ENCODE measurements around the gene SHD. TPM values are rescaled to one million over a fixed set of nuclear protein-coding genes. Genes with fewer than 3 reads are reported as not detected.

Gene SHD
- total and polyA plus RNA-seq, 2 experiments from 2014 or later, result 93.2 to 144 TPM

DNA sequence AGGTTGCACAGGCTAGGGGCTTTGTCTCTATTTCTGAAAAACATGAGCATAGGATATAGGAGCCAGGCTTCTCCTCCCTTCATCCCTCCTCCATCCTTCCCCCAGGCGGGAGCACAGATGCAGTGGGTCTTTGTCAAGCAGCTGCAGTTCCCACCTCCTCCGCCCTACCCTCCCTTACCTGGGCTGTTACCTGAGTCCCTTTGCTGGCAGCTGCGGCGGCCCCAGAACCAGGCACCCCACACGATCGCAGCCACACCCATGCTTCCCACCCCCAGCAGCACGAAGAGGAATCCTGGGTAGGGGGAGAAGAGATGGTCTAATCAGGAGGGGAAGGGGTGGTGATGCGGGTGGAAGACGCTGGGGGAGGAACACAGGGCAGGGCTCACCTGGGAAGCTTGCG lies 15.3 kb downstream of the SHD start:
- H3K4me1 ChIP-seq (ENCODE audit: low read depth), result peaks cover 6% of the 10 kb centered on the region
- H3K9me3 ChIP-seq (ENCODE audit: low read depth), result no peaks in the 10 kb centered on the region
- no peak overlapping the region for H3K4me3 ChIP-seq
- H3K36me3 ChIP-seq, result no peaks in the 10 kb centered on the region
- TF ChIP-seq CTCF (IDR thresholded peaks at IDR 0.05; ENCODE audit: low read depth, low read length), result no peak
- DNase-seq (ENCODE audit: low read depth in 1 of 2, low spot score in 1 of 2), result no peak
- no peaks in the 10 kb centered on the region for H3K27me3 ChIP-seq
- H3K27ac ChIP-seq, result no peak overlapping the region

DNA sequence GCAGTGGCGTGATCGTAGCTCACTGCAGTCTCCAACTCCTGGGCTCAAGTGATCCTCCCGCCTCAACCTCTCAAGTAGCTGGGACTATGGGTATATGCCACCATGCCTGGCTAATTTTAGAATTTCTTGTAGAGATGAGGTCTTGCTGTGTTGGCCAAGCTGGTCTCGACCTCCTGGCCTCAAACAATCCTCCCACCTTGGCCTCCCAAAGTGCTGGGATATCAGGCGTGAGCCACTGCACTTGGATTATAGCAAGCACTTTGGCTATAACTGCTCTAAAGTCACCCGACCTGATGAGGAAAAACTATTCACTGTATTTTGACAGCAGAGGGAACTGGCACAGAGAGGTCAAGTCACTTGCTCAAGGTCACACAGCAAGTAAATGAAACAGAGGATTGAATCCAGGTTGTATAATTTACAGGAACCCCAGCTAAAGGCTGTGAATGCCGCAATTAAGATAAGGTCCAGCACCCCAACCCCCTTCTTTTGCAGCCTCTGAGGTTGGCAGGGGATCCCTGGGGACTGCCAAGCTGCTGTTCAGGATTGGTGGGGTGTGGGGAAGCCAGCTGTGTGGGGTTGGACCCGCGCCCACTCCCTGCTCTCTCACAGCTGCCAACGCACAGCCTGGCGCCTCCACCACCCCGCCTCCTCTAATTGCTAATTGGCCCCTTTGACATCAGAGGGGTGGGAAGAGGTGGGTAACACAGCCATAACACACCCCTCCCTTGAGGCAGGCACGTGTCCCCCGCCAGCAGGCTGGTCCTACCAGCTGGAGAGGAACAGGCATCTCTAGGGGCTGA lies 17.1 kb downstream of the SHD start:
- no peaks in the 10 kb centered on the region for H3K27me3 ChIP-seq
- H3K4me1 ChIP-seq (ENCODE audit: low read depth), result peaks cover 6% of the 10 kb centered on the region
- H3K9me3 ChIP-seq (ENCODE audit: low read depth), result no peaks in the 10 kb centered on the region
- peak in 1 of 2 donors; percentile 45 for DNase-seq (ENCODE audit: low read depth in 1 of 2, low spot score in 1 of 2)
- no peak overlapping the region for H3K4me3 ChIP-seq
- no peaks in the 10 kb centered on the region for H3K36me3 ChIP-seq
- no peak for TF ChIP-seq CTCF (IDR thresholded peaks at IDR 0.05; ENCODE audit: low read depth, low read length)
- H3K27ac ChIP-seq, result no peak overlapping the region

- no peaks in the 10 kb centered on the region for H3K36me3 ChIP-seq
- no peak for DNase-seq (ENCODE audit: low read depth in 1 of 2, low spot score in 1 of 2)
- H3K27me3 ChIP-seq, result no peaks in the 10 kb centered on the region
- no peaks in the 10 kb centered on the region for H3K9me3 ChIP-seq (ENCODE audit: low read depth)
- H3K27ac ChIP-seq, result no peak overlapping the region
- peaks cover 6% of the 10 kb centered on the region for H3K4me1 ChIP-seq (ENCODE audit: low read depth)
- TF ChIP-seq CTCF (IDR thresholded peaks at IDR 0.05; ENCODE audit: low read depth, low read length), result no peak
- H3K4me3 ChIP-seq, result no peak overlapping the region
Observed at GRCh38 chr19:4297901-4298809, 19.1 kb downstream of the SHD start.

DNA sequence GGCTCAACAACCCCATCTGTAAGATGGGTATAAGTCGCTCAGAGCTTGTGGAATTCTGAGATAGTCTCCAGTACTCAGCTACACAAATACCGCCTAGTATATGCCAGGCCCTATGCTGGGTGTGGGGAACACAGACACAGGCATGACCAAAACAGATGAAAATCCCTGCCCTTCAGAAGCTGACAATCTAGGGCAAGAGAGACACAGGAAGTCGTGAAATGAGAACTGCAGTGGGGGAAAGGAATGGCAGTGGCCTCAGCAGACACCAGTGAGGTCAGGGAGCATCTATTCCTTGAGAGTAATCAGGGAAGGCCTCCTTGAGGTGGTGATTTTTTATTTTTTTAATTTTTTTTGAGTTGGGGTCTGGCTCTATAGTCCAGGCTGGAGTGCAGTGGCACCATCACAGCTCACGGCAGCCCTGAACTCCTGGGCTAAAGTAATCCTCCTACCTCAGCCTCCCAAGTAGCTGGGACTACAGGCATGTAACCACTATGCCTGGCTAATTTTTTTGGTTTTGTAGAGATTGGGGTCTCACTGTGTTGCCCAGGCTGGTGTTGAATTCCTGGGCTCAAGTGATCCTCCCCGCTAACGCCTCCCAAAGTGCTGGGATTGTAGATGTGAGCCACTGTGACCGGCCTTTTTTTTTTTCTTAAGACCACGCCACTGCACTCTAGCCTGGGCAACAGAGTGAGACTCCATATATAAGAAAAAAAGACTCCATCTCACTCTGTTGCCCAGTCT lies 19.9 kb downstream of the SHD start:
- no peak overlapping the region for H3K27ac ChIP-seq
- no peak for DNase-seq (ENCODE audit: low read depth in 1 of 2, low spot score in 1 of 2)
- no peaks in the 10 kb centered on the region for H3K9me3 ChIP-seq (ENCODE audit: low read depth)
- no peaks in the 10 kb centered on the region for H3K36me3 ChIP-seq
- H3K27me3 ChIP-seq, result no peaks in the 10 kb centered on the region
- no peak overlapping the region for H3K4me3 ChIP-seq
- H3K4me1 ChIP-seq (ENCODE audit: low read depth), result peaks cover 6% of the 10 kb centered on the region
- no peak for TF ChIP-seq CTCF (IDR thresholded peaks at IDR 0.05; ENCODE audit: low read depth, low read length)

- Histone ChIP-seq H3K9me3 (ENCODE audit: low read depth) (no peaks in the 10 kb centered on the region), H3K27me3 (no peaks in the 10 kb centered on the region), H3K4me1 (ENCODE audit: low read depth) (peaks cover 6% of the 10 kb centered on the region), H3K36me3 (no peaks in the 10 kb centered on the region), H3K4me3 (no peak overlapping the region), H3K27ac (no peak overlapping the region)
- TF ChIP-seq CTCF (IDR thresholded peaks at IDR 0.05; ENCODE audit: low read depth, low read length), result no peak
- no peak for DNase-seq (ENCODE audit: low read depth in 1 of 2, low spot score in 1 of 2)
Observed at GRCh38 chr19:4300589-4300988, 21.5 kb downstream of the SHD start.
